Left kidney (tissue), 8 donors: Measurements from ENCODE around the gene SPRR1A. TPM values are rescaled to one million over a fixed set of nuclear protein-coding genes. Genes with fewer than 3 reads are reported as not detected.

ENCODE experiments used
- DNase-seq: peaks from one replicate; pipeline ENCODE4 v3.0.0-alpha.2; 2013
- long read RNA-seq, 8 donors: transcript quantifications; one replicate each; lab custom pipeline, GENCODE V29; 2026
- polyA plus RNA-seq: library from polyadenylated mRNA; unstranded; fragments of 120-200 nt; gene quantifications from one replicate; pipeline ENCODE4 v1.2.1, GENCODE V29; 2013; ENCODE audit not compliant: insufficient read length

SPRR1A gene, protein sequence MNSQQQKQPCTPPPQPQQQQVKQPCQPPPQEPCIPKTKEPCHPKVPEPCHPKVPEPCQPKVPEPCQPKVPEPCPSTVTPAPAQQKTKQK
- polyA plus RNA-seq = not detected
- long read RNA-seq, donor 1 = 0 reads
- long read RNA-seq, donor 2 = 0 reads
- long read RNA-seq, donor 3 = 0 reads
- long read RNA-seq, donor 4 = 0 reads
- long read RNA-seq, donor 5 = 0 reads
- long read RNA-seq, donor 6 = 0 reads
- long read RNA-seq, donor 7 = 0 reads
- long read RNA-seq, donor 8 = 0 reads

DNA sequence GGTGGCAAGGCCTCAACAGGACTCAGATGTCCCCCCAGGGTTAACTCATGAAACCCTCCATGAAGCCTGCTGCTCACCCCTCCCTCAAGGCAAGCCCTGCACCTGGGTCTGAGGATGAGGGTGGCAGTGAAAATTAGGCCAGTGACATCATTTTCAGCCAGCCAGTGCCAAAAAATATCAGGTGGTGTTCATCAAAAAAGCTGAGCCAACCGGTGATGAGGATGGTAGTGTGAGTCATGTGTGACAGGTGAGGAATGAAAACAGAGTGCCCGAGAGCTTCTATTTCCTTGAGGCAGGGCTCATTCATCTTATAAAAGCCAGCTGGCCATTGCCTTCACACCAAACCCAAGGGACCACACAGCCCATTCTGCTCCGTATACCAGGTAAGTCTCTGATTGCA is at the start of gene SPRR1A:
Gene SPRR1A (plus strand): TSS at position 339 of the 400 bp plus-strand sequence. CDS start 1,150 bp downstream, outside the sequence.
- no peak for DNase-seq

DNA sequence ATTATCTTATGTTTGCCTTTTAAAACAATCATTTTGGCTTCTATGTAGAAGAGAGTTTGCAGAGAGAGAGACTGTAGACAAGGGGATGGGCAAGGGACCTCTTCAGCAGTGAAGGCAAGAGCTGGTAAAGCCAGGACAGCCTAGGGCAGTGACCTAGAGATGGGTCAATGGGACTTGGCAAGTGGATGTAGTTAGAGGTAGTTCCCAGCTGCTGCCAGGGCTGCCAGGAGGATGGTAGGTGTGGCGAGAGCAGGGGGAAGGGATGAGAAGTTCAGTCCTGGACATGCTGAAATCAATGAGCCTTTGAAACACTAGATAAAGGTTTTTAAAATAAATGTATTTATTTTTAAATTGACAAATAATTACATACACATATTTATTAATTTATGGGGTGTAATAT is 43.3 kb upstream of the SPRR1A start:
- no peak for DNase-seq

DNA sequence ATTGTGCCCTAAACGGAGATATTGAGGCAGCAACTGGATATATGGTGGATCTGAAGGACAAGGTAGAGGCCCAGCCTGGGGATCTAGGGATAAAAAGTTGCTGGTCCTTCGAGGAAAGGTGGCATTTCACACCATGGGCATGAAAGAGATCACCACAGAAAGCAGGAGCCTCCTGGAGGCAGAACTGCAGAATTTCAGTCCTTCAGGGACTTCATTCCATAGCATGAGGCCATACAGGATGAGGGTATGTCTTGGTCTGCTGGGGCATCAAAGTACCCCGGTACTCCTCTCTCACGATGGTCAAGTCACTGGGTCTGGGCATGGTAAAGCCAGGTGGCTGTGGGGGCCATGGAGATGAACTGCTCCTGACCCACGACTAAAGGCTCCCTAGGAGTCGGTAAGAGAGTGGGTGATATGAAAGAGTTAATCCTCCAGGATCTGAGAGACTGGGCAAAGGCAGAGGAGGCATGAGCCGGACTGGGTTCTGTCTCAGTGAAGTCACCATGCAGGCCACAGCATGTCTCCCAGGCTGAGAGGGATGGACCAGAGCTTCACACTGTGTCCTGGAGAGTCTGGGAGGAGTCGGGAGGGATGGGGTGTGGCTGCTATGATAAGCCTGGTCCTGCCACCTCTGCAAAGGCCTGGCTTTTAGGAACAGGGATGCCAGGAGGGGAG is 42.7 kb upstream of the SPRR1A start:
- no peak for DNase-seq

DNA sequence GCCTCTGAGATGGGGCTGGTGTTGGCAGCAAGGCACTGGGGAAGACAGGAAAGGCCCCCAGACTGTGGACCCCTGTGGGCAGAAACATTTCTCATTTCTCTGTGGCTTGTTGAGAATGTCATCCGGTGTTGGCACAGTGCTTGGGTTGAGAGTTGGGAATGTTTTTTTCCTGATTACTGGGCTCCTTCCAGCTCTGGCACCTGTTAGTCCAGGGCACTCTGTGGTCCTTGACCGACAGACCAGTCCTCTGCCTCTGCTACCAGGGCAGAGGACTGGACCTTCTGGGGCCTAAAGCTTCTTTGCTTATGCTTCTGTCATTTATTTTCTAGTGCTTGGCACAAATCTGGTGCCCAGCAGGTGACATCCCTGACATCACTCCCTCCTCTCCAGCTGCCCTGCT is 41.7 kb upstream of the SPRR1A start:
- DNase-seq = no peak

DNA sequence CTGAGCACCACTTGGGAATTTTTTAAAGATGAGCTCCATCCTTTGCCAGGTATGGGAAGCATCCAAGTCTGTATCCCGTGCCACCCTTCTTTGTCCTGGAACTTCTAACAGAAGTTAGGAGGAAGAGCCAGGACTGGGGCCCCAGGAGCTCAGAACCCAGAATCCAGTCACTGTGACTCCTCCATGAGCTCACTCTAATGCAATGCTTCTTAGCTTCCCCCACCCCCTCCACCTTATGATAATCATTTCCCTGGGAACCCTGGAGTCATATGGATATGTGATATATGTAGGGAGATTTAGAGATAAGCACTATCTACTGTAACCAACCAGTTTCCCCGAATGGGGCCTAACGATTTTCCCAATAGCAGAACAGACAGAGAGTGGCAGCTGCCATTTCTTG is 37.6 kb upstream of the SPRR1A start:
- no peak for DNase-seq

DNA sequence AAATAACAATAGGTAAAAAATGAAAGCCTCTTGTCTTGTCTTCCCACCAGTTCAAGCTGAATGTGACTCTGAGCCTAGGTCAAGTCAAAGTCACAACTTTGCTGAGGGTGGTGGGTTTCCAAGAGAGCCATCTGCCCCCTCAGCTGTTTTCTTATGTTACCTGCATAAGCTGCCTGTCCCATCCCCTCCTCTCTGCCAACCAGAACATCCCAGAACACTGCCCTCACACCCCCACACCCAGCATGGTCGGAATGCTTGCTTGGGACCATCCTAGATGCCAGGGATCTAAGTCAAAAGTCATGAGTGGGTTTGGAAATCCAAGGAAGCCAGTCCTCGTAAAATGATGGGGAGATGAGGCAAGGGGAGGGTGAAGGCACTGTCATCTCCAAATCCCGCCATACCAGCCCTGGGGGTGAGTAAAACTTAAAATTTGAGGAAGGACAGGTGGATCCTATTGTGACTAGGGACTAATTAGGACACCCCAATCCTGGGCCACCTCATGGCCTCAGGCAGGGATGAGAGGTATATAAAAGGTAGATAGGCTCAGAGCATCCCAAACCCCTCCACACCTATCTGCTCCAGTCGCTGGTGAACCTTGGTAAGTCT is 37.1 kb upstream of the SPRR1A start, which contains the start of gene SPRR5:
Gene SPRR5 (plus strand): TSS at position 556 of the 606 bp plus-strand sequence. CDS start 1,349 bp downstream, outside the sequence.
- DNase-seq = no peak

DNA sequence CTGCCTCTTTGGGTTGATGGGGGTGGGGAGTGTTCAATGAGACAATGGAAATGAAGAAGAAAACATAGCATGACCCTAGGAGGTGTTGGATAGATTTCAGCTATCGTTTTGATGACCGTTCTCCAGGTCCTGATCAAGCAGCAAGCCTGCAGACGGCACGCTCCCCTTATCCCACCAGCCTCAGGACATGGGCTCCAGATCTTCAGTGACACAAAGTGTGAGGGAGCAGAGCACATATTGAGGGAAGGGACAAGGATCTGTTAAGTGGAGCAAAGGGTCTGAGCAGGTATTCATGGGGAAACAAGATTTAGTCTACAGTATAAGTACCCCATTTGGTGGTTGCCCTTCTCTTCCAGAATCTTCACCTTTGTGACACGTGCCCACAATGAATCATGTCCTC is 32.2 kb upstream of the SPRR1A start:
- DNase-seq = no peak

DNA sequence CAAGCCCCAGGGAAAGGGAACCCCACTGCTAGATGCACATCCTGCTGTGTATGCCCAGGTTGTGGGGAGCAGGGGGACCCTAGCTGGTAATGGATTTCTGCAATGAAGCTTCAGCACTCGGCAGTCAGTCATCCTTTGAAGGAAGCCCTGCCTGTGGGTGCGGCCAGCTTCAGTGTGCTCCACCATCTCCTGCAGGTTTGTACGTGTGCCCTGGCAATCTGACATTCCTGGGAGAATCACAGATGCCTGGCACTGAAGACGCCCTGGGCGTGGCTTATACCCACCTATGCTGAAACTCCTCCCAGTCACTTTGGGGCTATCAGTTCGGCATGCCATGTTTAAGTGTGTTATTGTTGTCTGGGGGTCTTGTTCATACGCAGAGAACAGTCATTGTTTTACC is 30.1 kb upstream of the SPRR1A start:
- DNase-seq = no peak

DNA sequence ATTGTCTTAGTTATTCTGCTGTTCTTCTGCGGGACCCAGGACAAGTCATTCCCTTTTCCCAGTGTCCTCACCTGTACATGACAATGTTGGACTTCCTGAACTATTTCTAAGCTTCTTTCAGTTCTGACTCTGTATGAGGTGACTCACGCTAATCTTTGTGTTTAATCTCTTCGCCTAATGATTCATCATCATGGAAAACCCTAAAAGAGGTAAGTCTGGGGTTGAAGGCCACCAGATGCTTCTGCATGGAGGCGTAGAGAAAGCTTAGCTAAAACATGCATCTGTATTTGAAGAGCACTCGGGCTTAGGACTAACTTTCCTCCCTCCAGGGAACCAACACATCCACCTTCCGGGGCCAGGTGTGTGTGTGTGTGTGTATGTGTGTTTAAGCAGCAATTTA is 29.4 kb upstream of the SPRR1A start:
- no peak for DNase-seq

DNA sequence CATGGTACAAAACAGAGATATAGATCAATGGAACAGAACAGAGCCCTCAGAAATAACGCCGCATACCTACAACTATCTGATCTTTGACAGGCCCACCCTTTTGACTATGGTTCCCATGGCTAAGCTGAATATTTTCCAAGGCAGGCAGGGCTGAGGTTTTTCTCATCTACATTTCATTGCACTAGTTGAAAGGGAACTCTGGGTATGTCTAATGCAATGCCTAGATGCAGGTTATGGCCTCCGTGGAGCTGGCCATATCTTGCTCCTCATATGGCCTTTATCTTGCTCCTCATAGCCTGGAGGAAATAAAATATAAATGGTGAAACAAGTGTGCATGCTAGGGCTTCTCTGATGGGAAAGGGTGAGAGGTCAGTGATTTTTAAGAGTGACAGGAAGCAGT is 26.3 kb upstream of the SPRR1A start:
- no peak for DNase-seq

DNA sequence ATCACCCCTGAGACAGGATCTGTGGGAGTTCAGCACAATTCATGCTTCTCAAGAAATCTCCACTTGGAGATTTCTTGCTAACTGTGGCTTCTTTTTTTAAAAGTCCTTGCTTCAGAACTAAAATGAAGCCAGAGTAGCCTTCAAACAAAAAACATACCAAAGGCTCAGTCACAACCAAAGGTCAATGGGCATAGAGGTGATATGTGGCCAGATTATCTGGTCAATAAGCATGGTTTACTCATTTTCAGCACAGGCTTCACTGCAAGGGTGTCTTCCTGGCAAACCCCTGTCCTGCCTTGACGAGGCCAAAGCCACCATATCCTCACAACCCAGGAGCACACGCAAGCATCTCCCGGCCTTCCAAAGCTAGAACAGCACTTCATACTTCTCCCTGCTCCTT is 24.6 kb upstream of the SPRR1A start:
- DNase-seq = no peak

DNA sequence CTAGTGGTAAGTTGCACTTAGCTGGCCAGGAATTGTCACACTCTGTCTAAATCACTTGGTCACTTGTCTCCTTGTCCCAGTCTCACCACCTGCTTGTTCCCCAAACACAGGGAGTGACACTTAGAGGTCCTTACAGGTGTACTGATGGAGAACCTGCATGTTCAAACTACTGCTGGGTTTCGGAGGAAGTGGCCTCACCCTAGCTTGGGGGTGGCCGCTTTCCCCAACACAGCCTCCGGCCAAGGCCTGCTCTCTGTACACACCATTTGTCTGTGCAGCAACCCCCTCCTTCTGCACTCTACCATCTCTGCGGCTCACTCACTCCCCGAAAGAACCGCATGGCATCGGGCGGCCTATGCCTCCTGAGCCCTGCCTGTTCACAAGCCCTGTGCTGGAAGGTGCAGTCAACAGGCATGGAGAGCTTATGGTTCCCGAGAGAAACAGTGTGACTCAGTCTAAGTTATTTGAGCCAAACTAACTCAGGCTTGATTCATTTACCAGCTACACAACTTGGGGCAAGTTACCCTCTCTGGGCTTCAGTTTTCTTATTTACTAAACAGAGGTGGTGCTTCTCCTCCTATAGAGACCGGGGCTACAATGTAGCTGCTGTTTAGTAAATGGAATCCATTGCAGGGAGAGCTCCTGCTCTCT is 24.0 kb upstream of the SPRR1A start:
- no peak for DNase-seq

DNA sequence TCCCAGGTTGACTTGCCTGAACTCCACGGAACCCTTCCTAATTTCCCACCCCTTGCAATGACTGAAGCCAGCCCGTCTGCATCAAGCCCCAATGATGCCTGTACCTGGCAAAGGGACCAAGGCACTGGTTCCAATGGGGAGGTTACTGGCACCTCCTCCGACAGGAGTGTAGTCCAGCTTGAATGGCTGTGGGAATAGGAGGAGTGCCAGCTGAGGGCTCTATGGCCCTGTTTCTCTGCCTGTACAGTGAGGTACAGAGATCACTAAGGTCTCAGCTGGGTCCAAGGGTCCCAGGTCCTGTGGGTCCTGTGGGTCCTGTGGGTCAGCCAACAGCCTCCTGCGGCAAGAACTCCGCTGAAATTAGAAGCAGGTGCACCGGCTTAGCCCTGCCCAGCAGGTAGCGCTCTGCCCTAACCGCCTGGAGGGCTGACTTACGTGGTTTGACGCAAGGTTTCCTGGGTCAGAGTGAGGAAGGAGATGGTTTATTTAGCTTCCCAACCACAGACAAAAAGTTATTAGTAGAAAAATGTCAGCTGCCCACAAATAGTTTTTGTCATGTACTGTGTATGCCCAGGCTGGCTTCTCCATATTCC is 23.3 kb upstream of the SPRR1A start:
- DNase-seq = no peak

DNA sequence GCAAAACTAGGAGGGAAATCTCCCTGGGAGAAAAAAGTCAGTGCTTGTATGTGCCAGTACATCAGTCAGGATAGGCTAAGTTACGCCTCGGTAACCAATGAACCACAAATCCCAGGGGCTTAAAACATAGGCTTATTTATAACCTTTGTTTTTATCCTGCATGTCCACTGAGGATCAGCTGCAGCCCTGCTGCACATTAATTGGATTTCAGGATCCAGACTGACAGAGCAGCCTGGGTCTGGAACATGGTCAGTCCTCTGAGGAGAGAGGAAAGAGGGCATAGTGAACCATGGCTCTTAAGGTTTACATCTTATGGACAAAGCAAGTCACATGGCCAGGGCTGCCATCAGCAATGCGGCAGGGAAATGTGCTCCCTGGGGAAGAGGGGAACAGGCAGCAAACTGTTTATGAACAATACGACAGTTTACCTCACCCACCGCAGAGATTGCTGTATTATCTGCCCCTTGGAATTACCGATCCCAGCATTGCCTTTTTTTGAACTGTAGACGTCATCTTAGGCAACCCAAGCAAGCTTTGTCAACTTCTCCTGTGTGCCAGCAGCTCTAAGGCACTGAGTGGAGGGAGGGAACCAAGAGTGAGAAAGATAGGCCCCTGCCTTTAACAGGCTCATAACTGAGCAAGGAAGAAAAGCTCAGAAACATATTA is 22.5 kb upstream of the SPRR1A start:
- no peak for DNase-seq

DNA sequence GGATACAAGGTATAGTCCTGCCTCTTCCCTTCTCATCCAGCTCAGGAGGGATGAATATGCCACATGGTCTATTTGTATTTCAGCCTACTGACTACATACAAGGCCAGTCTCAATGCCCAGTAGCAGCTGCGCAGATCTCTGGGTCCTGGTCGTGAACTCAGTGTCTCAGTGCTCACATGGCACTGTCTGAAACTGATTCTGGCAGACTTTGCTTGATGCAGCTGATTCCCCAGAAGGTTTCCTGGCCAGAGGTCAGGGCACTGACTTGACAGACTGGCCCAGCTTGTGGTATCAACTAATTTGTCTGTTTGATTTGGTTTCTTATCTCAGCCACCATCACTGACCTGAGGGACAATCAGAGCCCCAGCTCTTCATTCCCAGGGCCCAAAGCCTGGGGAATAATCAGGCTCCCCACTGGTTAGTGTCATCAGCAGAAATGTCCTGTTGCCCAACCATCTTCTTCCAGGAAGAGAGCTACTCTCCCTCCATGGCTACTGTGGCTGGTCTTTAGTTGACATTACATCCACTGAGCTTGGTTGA is 20.9 kb upstream of the SPRR1A start:
- no peak for DNase-seq

DNA sequence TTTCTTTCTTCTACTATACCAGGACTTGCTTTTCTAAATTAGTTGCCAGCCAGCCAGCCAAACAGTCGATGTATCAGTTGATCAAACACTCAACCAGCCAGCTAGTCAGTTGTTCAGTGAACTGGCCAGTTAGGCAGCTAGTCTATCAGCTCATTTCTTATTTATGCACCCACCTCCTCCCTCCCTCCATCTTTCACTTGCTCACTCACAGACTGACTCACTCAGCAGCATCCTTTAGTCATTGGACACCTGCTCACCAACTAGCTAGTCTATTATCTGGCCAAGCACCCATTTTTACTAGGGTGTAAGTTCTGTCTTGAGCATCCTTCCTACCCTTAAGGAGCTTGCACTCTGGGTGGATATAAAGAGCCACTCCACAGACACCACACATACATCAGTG is 19.3 kb upstream of the SPRR1A start:
- no peak for DNase-seq

DNA sequence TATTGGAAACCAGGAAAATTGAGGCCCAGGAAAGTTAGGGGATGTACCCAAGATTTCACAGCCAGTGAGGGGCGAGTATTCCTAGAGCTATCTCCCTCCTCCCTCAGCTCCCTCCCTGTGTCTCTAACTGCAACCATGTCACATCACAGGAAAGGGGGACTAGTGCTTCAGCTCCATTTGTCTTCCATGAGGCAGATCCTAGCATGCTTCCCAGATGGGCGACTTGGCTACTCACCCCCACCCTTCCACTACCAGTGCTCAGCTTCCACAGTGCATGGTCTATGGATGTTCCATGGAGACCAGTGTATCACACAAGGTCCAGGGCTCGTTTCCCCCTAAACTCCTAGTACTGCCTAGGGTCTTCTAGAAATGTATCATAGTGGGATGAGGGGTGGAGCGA is 18.0 kb upstream of the SPRR1A start:
- DNase-seq = no peak

DNA sequence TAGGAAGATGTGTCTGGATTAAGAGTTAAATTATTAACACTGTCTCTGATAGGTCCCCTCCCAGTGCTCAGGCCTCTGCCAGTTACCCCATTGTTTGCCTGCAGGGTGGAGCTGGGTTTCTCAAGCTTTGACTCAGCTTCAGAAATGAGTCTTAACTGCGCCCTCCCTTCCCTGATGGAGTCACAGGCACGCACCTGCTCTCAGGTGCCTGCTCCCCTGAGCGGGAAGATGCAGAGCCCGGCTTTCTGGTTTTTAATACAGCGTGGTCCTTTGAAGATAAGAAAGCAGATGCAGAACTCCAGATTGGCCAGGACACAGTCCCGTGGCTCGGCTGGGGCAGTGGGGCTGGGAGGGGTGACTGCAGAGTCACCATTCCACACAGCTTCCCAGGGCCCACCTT is 16.7 kb upstream of the SPRR1A start:
- no peak for DNase-seq

DNA sequence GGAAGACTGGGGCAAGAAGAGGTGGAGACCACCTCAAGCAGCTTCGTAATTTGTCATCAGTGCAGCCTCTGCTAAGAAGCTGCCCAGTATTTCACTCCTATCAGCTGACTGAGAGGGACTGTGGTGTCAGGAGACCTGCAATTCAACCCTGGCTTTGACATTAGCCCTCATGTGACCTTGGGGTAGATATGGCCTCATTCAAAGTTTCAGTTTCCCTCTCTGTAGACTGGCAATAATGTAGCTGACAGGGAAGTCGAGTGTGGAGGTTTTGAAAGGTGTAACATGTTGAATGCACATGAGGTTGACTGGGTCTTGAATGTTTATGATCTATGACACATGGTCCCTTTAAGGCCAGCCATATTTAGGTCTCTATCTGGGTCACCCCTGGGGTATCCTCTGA is 15.6 kb upstream of the SPRR1A start:
- no peak for DNase-seq

DNA sequence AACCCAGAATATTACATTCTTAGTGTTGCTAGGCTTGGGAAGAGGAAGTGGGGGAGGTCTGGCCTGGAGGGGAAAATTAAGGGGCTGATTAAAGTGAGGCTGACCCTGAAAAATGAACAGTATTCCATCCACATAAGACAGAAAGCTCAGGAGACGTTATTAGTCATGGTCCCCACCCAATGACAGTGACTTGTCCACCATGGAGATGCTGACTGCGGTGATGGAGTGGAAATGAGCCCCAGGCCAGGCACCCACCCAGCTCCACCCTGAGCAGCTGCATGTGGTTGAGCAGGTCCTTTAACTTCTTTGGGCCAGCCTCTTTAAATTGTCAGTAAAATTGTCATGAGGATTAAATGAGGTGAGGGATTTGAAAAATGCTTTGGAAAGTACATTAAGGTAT is 14.8 kb upstream of the SPRR1A start:
- DNase-seq = no peak

DNA sequence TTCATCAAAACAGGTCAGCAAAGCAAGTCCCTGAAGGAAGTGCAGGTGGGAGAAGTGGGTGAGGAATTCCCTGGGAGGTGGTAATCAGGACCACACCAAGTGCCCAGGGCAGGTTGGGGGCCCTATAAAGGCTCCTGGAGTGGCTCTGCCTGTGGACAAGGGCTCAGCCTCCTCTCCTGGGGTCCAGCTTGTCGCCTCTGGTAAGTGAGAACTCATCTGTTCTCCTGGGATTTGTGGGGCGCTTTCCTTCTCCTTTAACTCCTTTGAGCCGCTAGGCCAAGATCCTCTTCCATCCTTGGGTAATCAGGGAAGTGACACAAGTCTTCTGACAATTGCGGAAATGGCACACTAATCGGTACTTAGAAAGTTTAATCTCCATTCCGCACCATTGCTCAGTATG is 13.4 kb upstream of the SPRR1A start, which contains the start of gene SPRR4:
Gene SPRR4 (plus strand): TSS at position 154 of the 400 bp plus-strand sequence. CDS start 1,243 bp downstream, outside the sequence.
- DNase-seq = no peak
